Sigmoid colon (tissue), 7 donors: ENCODE results near the gene PTPRU. TPM values are rescaled to one million over a fixed set of nuclear protein-coding genes. Genes with fewer than 3 reads are reported as not detected.

Experiments
- DNase-seq: peaks from one replicate; pipeline ENCODE4 v3.0.0-alpha.2; 2019
- H3K27ac ChIP-seq, 4 donors: fragments of 200-600 bp; sonication (generic); one replicate each; pipeline ENCODE4 v1.5.1; 2016 to 2019; ENCODE audit warnings: mild to moderate bottlenecking in 1 of 4
- H3K27me3 ChIP-seq, 3 donors: fragments of 200-600 bp; sonication (generic); one replicate each; pipeline ENCODE4 v1.5.1; 2019; ENCODE audit warnings: mild to moderate bottlenecking in 1 of 3
- H3K36me3 ChIP-seq, 4 donors: fragments of 200-600 bp; sonication (generic); one replicate each; pipeline ENCODE4 v1.5.1; 2016 to 2019
- H3K4me1 ChIP-seq, 4 donors: fragments of 200-600 bp; sonication (generic); one replicate each; pipeline ENCODE4 v1.5.1; 2017 to 2019
- H3K4me3 ChIP-seq, 4 donors: fragments of 200-600 bp; sonication (generic); one replicate each; pipeline ENCODE4 v1.5.1; 2017 to 2019; ENCODE audit warnings: mild to moderate bottlenecking in 2 of 4, moderate library complexity in 1 of 4
- H3K9me3 ChIP-seq, 4 donors: fragments of 200-600 bp in 3 of 4; sonication (generic) in 3 of 4; one replicate each; pipeline versions ENCODE4 v1.5.1 to v1.6.1; 2013 to 2019
- EP300 ChIP-seq, 4 donors: sonication (generic); formaldehyde crosslinking; IDR thresholded peaks; one replicate each; pipeline ENCODE4 v1.6.1; 2017; ENCODE audit warnings: antibody characterized with exemption in 4 of 4
- POLR2A ChIP-seq, 2 donors: fragments of 450-650 bp; IDR thresholded peaks; one replicate each; pipeline ENCODE4 v1.6.1; 2016; ENCODE audit warnings: antibody characterized with exemption in 2 of 2, mild to moderate bottlenecking in 2 of 2, moderate library complexity in 2 of 2
- POLR2AphosphoS5 ChIP-seq, 4 donors: sonication (generic); formaldehyde crosslinking; IDR thresholded peaks; one replicate each; pipeline ENCODE4 v1.6.1; 2017; ENCODE audit warnings: antibody characterized with exemption in 4 of 4
- WGBS, 2 donors: extraction: QIAGEN DNeasy Blood & Tissue Kit; methylation state at CpG; one replicate each; pipeline ENCODE4 v1.1.7; 2013; 5-methylcytosine and 5-hydroxymethylcytosine counted together
- intact Hi-C: fragments of 100-400 bp; cut with DNase I; formaldehyde crosslinking; loops from one replicate; pipeline ENCODE4 v1.15.1; 2023
- polyA plus RNA-seq, 3 donors: library from polyadenylated mRNA; stranded (reverse); fragments of 200-250 nt; gene quantifications; one replicate each; pipeline ENCODE4 v1.2.3, GENCODE V29; 2013
- total RNA-seq, 4 donors: library from RNA; depleted of rRNA; stranded (reverse); fragments of >200 nt; gene quantifications; one replicate each; pipeline ENCODE4 v1.1.0, GENCODE V29; 2016
- TF ChIP-seq, protein P1 (sequence below), 4 experiments: fragments of 450-650 bp in 3 of 4; fragments of 200-600 bp in 1 of 4; IDR thresholded peaks; one replicate each; pipeline ENCODE4 v1.5.1; 2016 to 2019; ENCODE audit warnings: antibody characterized with exemption in 4 of 4, mild to moderate bottlenecking in 3 of 4, moderate library complexity in 2 of 4
- donor health status: healthy with polysubstance abuse.
- donor health status: Bipolar disorder and iron deficiency.
- donor health status: healthy.

The PTPRU gene
- total and polyA plus RNA-seq, 7 donors, result 0.92 to 35.7 (median 8.2) TPM

DNA sequence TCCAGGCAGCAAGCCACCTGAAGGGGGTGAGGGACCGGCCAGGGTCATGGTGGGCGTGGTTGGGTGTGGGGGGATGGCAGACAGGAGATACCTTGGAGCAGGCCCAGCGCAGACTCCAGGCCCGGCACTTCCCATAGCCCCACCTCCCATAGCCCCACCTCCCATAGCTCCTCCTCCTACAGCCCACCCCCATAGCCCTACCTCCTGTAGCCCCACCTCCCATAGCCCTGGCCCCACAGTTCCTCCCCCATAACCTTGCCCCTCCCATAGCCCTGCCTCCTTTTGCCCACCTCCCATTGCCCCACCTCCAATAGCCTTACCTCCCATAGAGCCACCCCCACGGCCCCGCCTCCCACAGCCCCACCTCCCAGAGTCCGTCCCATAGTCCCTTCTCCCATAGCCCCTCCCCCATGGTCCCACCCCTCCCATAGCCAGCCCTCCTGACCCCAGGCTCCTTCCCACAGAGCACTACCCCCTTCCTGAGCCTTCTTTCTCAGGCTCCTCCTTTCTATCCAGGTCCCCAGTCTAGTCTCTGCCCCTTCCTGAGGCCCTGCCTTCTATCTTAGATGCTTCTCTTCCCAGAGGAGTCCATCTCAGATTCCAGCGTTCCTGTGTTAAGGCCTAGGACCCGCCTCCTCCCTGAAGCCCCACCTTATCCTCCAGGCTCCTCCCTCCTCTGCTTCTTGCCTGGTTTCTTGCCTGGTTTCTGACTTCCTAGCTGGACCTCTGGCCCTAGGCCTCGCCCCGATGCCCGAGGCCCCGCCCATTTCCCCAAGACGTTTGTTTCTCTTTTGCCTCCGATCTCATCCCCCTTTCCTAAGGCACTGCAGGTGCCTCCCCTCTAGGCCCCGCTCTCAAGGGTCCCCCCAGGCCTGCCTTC lies 46.8 kb downstream of the PTPRU start:
- TF ChIP-seq EP300 (IDR thresholded peaks at IDR 0.05), result no peak
- TF ChIP-seq POLR2A (IDR thresholded peaks at IDR 0.05), result no peak
- TF ChIP-seq, protein P1, sequence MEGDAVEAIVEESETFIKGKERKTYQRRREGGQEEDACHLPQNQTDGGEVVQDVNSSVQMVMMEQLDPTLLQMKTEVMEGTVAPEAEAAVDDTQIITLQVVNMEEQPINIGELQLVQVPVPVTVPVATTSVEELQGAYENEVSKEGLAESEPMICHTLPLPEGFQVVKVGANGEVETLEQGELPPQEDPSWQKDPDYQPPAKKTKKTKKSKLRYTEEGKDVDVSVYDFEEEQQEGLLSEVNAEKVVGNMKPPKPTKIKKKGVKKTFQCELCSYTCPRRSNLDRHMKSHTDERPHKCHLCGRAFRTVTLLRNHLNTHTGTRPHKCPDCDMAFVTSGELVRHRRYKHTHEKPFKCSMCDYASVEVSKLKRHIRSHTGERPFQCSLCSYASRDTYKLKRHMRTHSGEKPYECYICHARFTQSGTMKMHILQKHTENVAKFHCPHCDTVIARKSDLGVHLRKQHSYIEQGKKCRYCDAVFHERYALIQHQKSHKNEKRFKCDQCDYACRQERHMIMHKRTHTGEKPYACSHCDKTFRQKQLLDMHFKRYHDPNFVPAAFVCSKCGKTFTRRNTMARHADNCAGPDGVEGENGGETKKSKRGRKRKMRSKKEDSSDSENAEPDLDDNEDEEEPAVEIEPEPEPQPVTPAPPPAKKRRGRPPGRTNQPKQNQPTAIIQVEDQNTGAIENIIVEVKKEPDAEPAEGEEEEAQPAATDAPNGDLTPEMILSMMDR (IDR thresholded peaks at IDR 0.05), result no peak
- no peak for TF ChIP-seq POLR2AphosphoS5 (IDR thresholded peaks at IDR 0.05)
- Histone ChIP-seq H3K9me3 (no peaks in the 10 kb centered on the region), H3K4me1 (peaks cover 0 to 8% (median 0%) of the 10 kb centered on the region in 4 donors), H3K27ac (no peak overlapping the region), H3K27me3 (no peaks in the 10 kb centered on the region), H3K36me3 (peaks cover 0 to 13% (median 0%) of the 10 kb centered on the region in 4 donors), H3K4me3 (no peak overlapping the region)
- WGBS, 2 donors, result 29 to 32% methylated on average over 16 of the region's 16 CpGs
- peak; percentile 65 for DNase-seq
- intact Hi-C loops, result no loop called here

DNA sequence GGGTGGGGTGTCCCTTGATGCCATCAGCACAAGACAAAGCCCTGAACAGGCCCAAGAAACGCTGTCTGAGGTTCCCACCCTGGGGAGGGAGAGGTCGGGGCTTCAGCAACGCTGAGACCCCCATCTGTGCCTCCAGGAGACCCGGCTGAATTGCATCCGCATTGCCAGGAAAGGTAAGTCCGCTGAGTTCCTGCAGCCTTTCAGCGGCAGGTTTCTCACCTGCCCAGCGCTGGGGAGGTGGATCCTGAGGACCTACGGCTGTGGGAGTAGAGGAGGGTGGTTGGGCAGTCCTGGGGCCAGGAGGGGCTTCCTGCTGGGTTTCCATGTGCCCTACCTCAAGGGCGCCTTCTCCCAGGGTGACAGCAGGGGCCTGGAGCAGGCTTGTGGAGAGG lies 47.5 kb downstream of the PTPRU start:
- WGBS, 2 donors, result 79 to 83% methylated on average over 10 of the region's 10 CpGs
- Histone ChIP-seq H3K9me3 (no peaks in the 10 kb centered on the region), H3K27ac (no peak overlapping the region), H3K36me3 (peaks cover 0 to 11% (median 0%) of the 10 kb centered on the region in 4 donors), H3K4me1 (peaks cover 0 to 8% (median 0%) of the 10 kb centered on the region in 4 donors), H3K27me3 (no peaks in the 10 kb centered on the region), H3K4me3 (no peak overlapping the region)
- TF ChIP-seq, protein P1 (IDR thresholded peaks at IDR 0.05), result no peak
- TF ChIP-seq POLR2AphosphoS5 (IDR thresholded peaks at IDR 0.05) (no peak), POLR2A (IDR thresholded peaks at IDR 0.05) (no peak), EP300 (IDR thresholded peaks at IDR 0.05) (no peak)
- no peak for DNase-seq
- intact Hi-C loops, result no loop called here

DNA sequence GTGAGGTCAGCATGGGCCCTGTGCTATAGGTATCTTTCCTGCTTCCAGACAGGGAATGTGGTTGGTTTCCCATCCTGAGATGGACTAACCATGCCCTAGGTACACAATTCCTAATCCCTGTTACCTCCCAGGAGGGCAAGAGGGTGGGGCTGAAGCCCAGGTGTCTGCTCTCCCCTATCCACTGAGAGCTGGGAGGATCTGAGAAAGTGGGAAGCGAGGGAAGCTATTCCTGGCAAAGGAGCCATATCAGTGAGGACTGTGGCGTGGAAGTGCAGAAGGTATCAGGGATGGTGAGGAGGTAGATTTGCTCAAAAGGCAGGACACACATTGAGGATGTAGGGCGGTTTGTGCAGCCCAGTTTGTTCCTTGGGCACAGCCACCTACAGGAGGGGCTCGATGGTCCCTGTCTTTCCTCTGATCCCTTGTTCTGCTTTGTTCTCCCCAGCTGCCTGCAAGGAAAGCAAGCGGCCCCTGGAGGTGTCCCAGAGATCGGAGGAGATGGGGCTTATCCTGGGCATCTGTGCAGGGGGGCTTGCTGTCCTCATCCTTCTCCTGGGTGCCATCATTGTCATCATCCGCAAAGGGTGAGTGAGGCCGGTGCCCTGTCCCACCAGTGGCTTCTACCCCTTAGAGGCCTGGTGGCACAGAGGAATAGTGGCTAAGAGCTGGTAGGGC lies 48.1 kb downstream of the PTPRU start:
- no peak overlapping the region for H3K4me3 ChIP-seq
- TF ChIP-seq POLR2AphosphoS5 (IDR thresholded peaks at IDR 0.05), result no peak
- TF ChIP-seq, protein P1 (IDR thresholded peaks at IDR 0.05), result no peak
- TF ChIP-seq POLR2A (IDR thresholded peaks at IDR 0.05), result no peak
- TF ChIP-seq EP300 (IDR thresholded peaks at IDR 0.05), result no peak
- H3K4me1 ChIP-seq, result peaks cover 0 to 9% (median under 1%) of the 10 kb centered on the region in 4 donors
- intact Hi-C loops, result no loop called here
- H3K27me3 ChIP-seq, result no peaks in the 10 kb centered on the region
- H3K27ac ChIP-seq, result no peak overlapping the region
- WGBS, 2 donors, result 94 to 98% methylated on average over 8 of the region's 8 CpGs
- H3K36me3 ChIP-seq, result peaks cover 0 to 5% (median 0%) of the 10 kb centered on the region in 4 donors
- peak; percentile 42 for DNase-seq
- H3K9me3 ChIP-seq, result no peaks in the 10 kb centered on the region

GRCh38 chr1:29284961-29285560 lies 48.7 kb downstream of the PTPRU start:
- Histone ChIP-seq H3K4me3 (no peak overlapping the region), H3K36me3 (no peaks in the 10 kb centered on the region), H3K27me3 (no peaks in the 10 kb centered on the region), H3K27ac (no peak overlapping the region), H3K9me3 (no peaks in the 10 kb centered on the region), H3K4me1 (peaks cover 0 to 15% (median 5%) of the 10 kb centered on the region in 4 donors)
- WGBS, 2 donors, result 87 to 90% methylated on average over 5 of the region's 5 CpGs
- DNase-seq, result peak; percentile 58
- intact Hi-C loops, result no loop called here
- TF ChIP-seq POLR2A (IDR thresholded peaks at IDR 0.05), result no peak
- TF ChIP-seq POLR2AphosphoS5 (IDR thresholded peaks at IDR 0.05), result no peak
- TF ChIP-seq, protein P1 (IDR thresholded peaks at IDR 0.05), result no peak
- TF ChIP-seq EP300 (IDR thresholded peaks at IDR 0.05), result no peak
